Hepatocyte (in vitro differentiated cells): Measurements from ENCODE around the gene TMEM117.

Experiments used
- CTCF ChIP-seq: fragments of 200-600 bp; sonication (generic); IDR thresholded peaks from 2 replicates; pipeline ENCODE4 v1.5.1; 2016; ENCODE audit warnings: antibody characterized with exemption, mild to moderate bottlenecking; ENCODE audit not compliant: poor library complexity
- EZH2 ChIP-seq: fragments of 200-600 bp; sonication (generic); IDR thresholded peaks from 2 replicates; pipeline ENCODE4 v1.6.1; 2016; ENCODE audit warnings: antibody characterized with exemption, mild to moderate bottlenecking, borderline replicate concordance

GRCh38 chr12:44258246-44258645 lies 422.4 kb downstream of the TMEM117 start:
- TF ChIP-seq EZH2 (no peak), CTCF (no peak)
